K562 (cell line): ENCODE data around the gene S100A10. TPM values are rescaled to one million over a fixed set of nuclear protein-coding genes. Genes with fewer than 3 reads are reported as not detected.
A peak's percentile ranks its signal among the peaks of the same experiment; 100 is the strongest.

Experiments
- CEBPB ChIP-seq: fragments of 450-650 bp; IDR thresholded peaks from 2 replicates; pipeline ENCODE4 v1.6.1; 2016; ENCODE audit warnings: missing genetic modification characterization, missing compliant biosample characterization
- DPF2 ChIP-seq: fragments of 450-650 bp; IDR thresholded peaks from 2 replicates; pipeline ENCODE4 v1.6.1; 2016
- FOXA1 ChIP-seq: fragments of 450-650 bp; IDR thresholded peaks from 2 replicates; pipeline ENCODE4 v1.6.1; 2016; ENCODE audit warnings: mild to moderate bottlenecking, borderline replicate concordance
- FOXJ2 ChIP-seq: fragments of 200-800 bp; sonication (Bioruptor generic); IDR thresholded peaks from 2 replicates; pipeline ENCODE4 v1.6.1; 2016; ENCODE audit warnings: missing genetic modification characterization, missing compliant biosample characterization
- NEUROD1 ChIP-seq: fragments of 150-350 bp; IDR thresholded peaks from 2 replicates; pipeline ENCODE4 v1.6.1; 2014; ENCODE audit warnings: borderline replicate concordance, low read length, low read depth; ENCODE audit not compliant: partially characterized antibody
- NR2C1 ChIP-seq, 2 experiments: fragments of 450-650 bp; IDR thresholded peaks; 2 replicates each; pipeline ENCODE4 v1.6.1; 2017; ENCODE audit warnings: mild to moderate bottlenecking in 2 of 2, antibody characterized with exemption in 1 of 2, inconsistent platforms in 1 of 2, missing compliant biosample characterization in 1 of 2, missing genetic modification characterization in 1 of 2
- POLR2G ChIP-seq: fragments of 200-400 bp; formaldehyde crosslinking; IDR thresholded peaks from 2 replicates; pipeline ENCODE4 v1.6.1; 2017; ENCODE audit warnings: low read depth, mild to moderate bottlenecking, antibody characterized with exemption, low read length, moderate library complexity
- POLR2H ChIP-seq: IDR thresholded peaks from 2 replicates; pipeline ENCODE4 v1.6.1; 2016; ENCODE audit warnings: missing genetic modification characterization, low read depth, mild to moderate bottlenecking, control low read depth, missing compliant biosample characterization, moderate library complexity
- RCOR1 ChIP-seq, 2 experiments: IDR thresholded peaks; 2 replicates each; pipeline ENCODE4 v1.6.1; 2012; ENCODE audit warnings: low read depth in 2 of 2, low read length in 2 of 2, borderline replicate concordance in 1 of 2, improper control_type of control experiment in 1 of 2
- SETDB1 ChIP-seq: IDR thresholded peaks from one replicate; pipeline ENCODE4 v1.6.1; 2012; ENCODE audit warnings: low read length, control low read depth, inconsistent platforms
- SIN3A ChIP-seq, 2 experiments: fragments of 150-350 bp in 1 of 2; IDR thresholded peaks; 2 replicates each; pipeline ENCODE4 v1.6.1; 2011 to 2016; ENCODE audit warnings: borderline replicate concordance in 2 of 2, low read depth in 2 of 2, low read length in 2 of 2, mild to moderate bottlenecking in 2 of 2, moderate library complexity in 2 of 2; ENCODE audit not compliant: control insufficient read depth in 1 of 2
- SMARCE1 ChIP-seq: fragments of 450-650 bp; IDR thresholded peaks from 2 replicates; pipeline ENCODE4 v1.7.1; 2016; ENCODE audit warnings: mild to moderate bottlenecking
- SOX6 ChIP-seq: fragments of 450-650 bp; IDR thresholded peaks from 2 replicates; pipeline ENCODE4 v1.6.1; 2014; ENCODE audit warnings: mild to moderate bottlenecking
- ZEB2 ChIP-seq: fragments of 450-650 bp; IDR thresholded peaks from 2 replicates; pipeline ENCODE4 v1.6.1; 2016
- ZNF785 ChIP-seq: fragments of 250-450 bp; sonication (Bioruptor Pico); IDR thresholded peaks from 2 replicates; pipeline ENCODE4 v1.4.0; 2020; ENCODE audit warnings: mild to moderate bottlenecking
- polyA plus RNA-seq, 8 experiments: library from polyadenylated mRNA; depleted of rRNA in 4 of 8; stranded (reverse) in 5 of 8; unstranded in 3 of 8; fragments of >200 nt; fragmentation: Nextera tagmentation in 2 of 8; fragmentation: Illumina TruSeq in 1 of 8; extraction: Ambion mirVana in 2 of 8; extraction: Trizol in 1 of 8; gene quantifications; 2 replicates each; pipeline versions ENCODE4 v1.2.1 to v1.2.3, GENCODE V29; 2011 to 2014; ENCODE audit warnings: inconsistent platforms in 1 of 8, missing spikeins in 1 of 8
- total RNA-seq, 7 experiments: library from RNA; depleted of rRNA in 6 of 7; stranded (reverse); fragments of >200 nt in 6 of 7; fragmentation: Illumina TruSeq in 2 of 7; extraction: Trizol in 2 of 7; gene quantifications; 2 replicates each; pipeline versions ENCODE4 v1.2.1 to v1.2.3, GENCODE V29; 2011 to 2021; ENCODE audit warnings: low replicate concordance in 1 of 7
- TF ChIP-seq, protein P1 (sequence below), 2 experiments: fragments of 450-650 bp; conservative IDR thresholded peaks; 2 replicates each; pipeline ENCODE4 v1.6.1; 2017; ENCODE audit warnings: mild to moderate bottlenecking in 2 of 2, moderate library complexity in 2 of 2
- TF ChIP-seq, protein P2 (sequence below), 2 experiments: fragments of 450-650 bp in 1 of 2; IDR thresholded peaks; 2 replicates each; pipeline ENCODE4 v1.6.1; 2011 to 2017; ENCODE audit warnings: low read depth in 2 of 2, antibody characterized with exemption in 1 of 2, borderline replicate concordance in 1 of 2, low read length in 1 of 2, mild to moderate bottlenecking in 1 of 2, mixed read lengths in 1 of 2; ENCODE audit not compliant: control insufficient read depth in 1 of 2
- TF ChIP-seq, protein P3 (sequence below): fragments of 250-450 bp; sonication (Bioruptor Pico); IDR thresholded peaks from 2 replicates; pipeline ENCODE4 v1.8.0; 2022; ENCODE audit warnings: moderate library complexity, mild to moderate bottlenecking, inconsistent platforms
- TF ChIP-seq, protein P4 (sequence below), 3 experiments: IDR thresholded peaks in 2 of 3; conservative IDR thresholded peaks in 1 of 3; 2 replicates each; pipeline ENCODE4 v1.5.1; 2011 to 2012; ENCODE audit warnings: low read length in 3 of 3, mild to moderate bottlenecking in 3 of 3, control low read depth in 2 of 3, improper control_type of control experiment in 1 of 3, inconsistent platforms in 1 of 3, low read depth in 1 of 3, mixed read lengths in 1 of 3, moderate library complexity in 1 of 3; ENCODE audit not compliant: insufficient read depth in 2 of 3

S100A10 gene
- total and polyA plus RNA-seq, 9 of the 15 experiments (the other 6 are each of a cell fraction or from before 2014, with no cell fraction given) = 0.32 to 1.6 (median 0.50) TPM; not detected in 3

DNA sequence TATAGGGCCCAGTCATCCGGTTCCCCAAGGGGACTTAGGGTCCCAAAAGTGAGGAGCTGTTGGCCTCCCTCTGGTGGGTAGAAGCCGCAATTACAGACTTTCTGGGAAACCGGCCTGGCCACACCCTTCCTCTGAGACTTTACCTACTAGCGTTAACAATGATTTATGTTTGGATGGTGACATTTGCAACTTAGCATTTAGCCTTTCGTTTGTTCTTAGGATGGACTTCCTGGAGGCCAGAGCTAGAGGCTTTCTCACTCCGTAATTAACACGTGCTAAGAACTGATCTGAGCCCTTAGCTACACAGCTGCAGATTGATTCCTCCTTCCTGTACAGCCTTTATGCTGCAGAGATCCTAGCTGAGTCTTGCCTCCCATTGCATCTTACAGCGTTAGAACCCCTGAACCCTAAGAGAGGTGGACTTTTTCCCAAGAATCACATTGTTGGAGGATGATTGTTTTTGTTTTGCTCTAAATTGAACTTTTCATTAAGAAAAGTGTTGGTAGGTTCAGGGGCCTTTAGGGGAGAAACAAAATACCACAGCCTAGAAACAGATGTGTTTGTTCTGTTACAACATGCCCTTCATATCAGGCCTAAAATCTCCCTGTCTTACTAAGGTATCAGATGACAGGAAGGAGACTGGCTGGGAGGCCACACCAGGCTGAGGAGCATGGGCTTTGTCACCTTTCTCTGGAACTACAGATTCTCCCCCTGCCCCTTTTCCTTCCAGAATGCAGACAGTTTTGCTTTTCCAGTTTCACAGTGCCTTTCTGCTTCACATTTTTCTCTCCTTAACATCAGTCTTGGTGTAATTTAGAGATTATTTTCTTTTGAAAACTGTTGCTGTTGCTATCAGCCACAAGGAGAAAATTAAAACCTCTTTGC, 41.2 kb upstream of the S100A10 start (continued):
- TF ChIP-seq, protein P1, sequence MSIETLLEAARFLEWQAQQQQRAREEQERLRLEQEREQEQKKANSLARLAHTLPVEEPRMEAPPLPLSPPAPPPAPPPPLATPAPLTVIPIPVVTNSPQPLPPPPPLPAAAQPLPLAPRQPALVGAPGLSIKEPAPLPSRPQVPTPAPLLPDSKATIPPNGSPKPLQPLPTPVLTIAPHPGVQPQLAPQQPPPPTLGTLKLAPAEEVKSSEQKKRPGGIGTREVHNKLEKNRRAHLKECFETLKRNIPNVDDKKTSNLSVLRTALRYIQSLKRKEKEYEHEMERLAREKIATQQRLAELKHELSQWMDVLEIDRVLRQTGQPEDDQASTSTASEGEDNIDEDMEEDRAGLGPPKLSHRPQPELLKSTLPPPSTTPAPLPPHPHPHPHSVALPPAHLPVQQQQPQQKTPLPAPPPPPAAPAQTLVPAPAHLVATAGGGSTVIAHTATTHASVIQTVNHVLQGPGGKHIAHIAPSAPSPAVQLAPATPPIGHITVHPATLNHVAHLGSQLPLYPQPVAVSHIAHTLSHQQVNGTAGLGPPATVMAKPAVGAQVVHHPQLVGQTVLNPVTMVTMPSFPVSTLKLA (conservative IDR thresholded peaks at IDR 0.05) = peak in 1 of 2 experiments; percentile 78; a peak in 3 of 4 replicates
- TF ChIP-seq FOXJ2 = peak; percentile 80
- TF ChIP-seq SETDB1 = no peak
- TF ChIP-seq DPF2 = peak; percentile 83
- TF ChIP-seq FOXA1 = no peak
- TF ChIP-seq SOX6 = peak; percentile 74
- no peak for TF ChIP-seq ZNF785 (CRISPR knock-in tag)
- no peak for TF ChIP-seq NR2C1 (IDR thresholded peaks at IDR 0.05)
- TF ChIP-seq NR2C1 (tag; IDR thresholded peaks at IDR 0.05) = 0 out of 2 replicates have a peak, but pooled peaks have one; percentile 19
- TF ChIP-seq, protein P2, sequence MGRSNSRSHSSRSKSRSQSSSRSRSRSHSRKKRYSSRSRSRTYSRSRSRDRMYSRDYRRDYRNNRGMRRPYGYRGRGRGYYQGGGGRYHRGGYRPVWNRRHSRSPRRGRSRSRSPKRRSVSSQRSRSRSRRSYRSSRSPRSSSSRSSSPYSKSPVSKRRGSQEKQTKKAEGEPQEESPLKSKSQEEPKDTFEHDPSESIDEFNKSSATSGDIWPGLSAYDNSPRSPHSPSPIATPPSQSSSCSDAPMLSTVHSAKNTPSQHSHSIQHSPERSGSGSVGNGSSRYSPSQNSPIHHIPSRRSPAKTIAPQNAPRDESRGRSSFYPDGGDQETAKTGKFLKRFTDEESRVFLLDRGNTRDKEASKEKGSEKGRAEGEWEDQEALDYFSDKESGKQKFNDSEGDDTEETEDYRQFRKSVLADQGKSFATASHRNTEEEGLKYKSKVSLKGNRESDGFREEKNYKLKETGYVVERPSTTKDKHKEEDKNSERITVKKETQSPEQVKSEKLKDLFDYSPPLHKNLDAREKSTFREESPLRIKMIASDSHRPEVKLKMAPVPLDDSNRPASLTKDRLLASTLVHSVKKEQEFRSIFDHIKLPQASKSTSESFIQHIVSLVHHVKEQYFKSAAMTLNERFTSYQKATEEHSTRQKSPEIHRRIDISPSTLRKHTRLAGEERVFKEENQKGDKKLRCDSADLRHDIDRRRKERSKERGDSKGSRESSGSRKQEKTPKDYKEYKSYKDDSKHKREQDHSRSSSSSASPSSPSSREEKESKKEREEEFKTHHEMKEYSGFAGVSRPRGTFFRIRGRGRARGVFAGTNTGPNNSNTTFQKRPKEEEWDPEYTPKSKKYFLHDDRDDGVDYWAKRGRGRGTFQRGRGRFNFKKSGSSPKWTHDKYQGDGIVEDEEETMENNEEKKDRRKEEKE (IDR thresholded peaks at IDR 0.05; ENCODE audit: borderline replicate concordance in 1 of 2, control insufficient read depth in 1 of 2, low read depth in 2 of 2, low read length in 1 of 2) = peak in 1 of 2 experiments; percentile 32; a peak in 1 of 4 replicates
- TF ChIP-seq SIN3A (IDR thresholded peaks at IDR 0.05; ENCODE audit: borderline replicate concordance in 2 of 2, control insufficient read depth in 1 of 2, low read depth in 2 of 2, low read length in 2 of 2) = 0 out of 4 replicates have a peak, but pooled peaks of 1 of the 2 experiments have one; percentile 58
- TF ChIP-seq NEUROD1 = peak; percentile 12
- peak; percentile 89 for TF ChIP-seq POLR2H
- peak; percentile 86 for TF ChIP-seq CEBPB (tag)
- peak in 1 of 2 experiments; percentile 60; a peak in 2 of 4 replicates for TF ChIP-seq RCOR1 (IDR thresholded peaks at IDR 0.05; ENCODE audit: borderline replicate concordance in 1 of 2, low read depth in 2 of 2, low read length in 2 of 2)
- TF ChIP-seq, protein P3, sequence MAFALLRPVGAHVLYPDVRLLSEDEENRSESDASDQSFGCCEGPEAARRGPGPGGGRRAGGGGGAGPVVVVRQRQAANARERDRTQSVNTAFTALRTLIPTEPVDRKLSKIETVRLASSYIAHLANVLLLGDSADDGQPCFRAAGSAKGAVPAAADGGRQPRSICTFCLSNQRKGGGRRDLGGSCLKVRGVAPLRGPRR (CRISPR knock-in tag) = no peak
- TF ChIP-seq SMARCE1 = peak; percentile 73; the same call in 1 of the 2 replicates
- TF ChIP-seq ZEB2 = peak; percentile 47; the same call in 1 of the 2 replicates
- TF ChIP-seq POLR2G = no peak; the same call in 1 of the 2 replicates
- TF ChIP-seq, protein P4, sequence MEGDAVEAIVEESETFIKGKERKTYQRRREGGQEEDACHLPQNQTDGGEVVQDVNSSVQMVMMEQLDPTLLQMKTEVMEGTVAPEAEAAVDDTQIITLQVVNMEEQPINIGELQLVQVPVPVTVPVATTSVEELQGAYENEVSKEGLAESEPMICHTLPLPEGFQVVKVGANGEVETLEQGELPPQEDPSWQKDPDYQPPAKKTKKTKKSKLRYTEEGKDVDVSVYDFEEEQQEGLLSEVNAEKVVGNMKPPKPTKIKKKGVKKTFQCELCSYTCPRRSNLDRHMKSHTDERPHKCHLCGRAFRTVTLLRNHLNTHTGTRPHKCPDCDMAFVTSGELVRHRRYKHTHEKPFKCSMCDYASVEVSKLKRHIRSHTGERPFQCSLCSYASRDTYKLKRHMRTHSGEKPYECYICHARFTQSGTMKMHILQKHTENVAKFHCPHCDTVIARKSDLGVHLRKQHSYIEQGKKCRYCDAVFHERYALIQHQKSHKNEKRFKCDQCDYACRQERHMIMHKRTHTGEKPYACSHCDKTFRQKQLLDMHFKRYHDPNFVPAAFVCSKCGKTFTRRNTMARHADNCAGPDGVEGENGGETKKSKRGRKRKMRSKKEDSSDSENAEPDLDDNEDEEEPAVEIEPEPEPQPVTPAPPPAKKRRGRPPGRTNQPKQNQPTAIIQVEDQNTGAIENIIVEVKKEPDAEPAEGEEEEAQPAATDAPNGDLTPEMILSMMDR (IDR thresholded peaks at IDR 0.05 in 2 of 3, conservative IDR thresholded peaks at IDR 0.05 in 1 of 3; ENCODE audit: insufficient read depth in 2 of 3, low read depth in 1 of 3, low read length in 3 of 3) = peak; percentile 74 to 90 (median 81)
